GM12872 (cell line): ENCODE results near the gene ERO1B.

Experiments used
- CTCF ChIP-seq: IDR thresholded peaks from 3 replicates; pipeline ENCODE4 v1.5.1; 2011; ENCODE audit warnings: low read depth, mild to moderate bottlenecking, low read length, moderate library complexity; ENCODE audit not compliant: insufficient read depth

The ERO1B gene, protein sequence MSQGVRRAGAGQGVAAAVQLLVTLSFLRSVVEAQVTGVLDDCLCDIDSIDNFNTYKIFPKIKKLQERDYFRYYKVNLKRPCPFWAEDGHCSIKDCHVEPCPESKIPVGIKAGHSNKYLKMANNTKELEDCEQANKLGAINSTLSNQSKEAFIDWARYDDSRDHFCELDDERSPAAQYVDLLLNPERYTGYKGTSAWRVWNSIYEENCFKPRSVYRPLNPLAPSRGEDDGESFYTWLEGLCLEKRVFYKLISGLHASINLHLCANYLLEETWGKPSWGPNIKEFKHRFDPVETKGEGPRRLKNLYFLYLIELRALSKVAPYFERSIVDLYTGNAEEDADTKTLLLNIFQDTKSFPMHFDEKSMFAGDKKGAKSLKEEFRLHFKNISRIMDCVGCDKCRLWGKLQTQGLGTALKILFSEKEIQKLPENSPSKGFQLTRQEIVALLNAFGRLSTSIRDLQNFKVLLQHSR

GRCh38 chr1:236281654-236282424 is at the start of gene ERO1B:
ERO1B (minus strand) TSS chr1:236281958; CDS start chr1:236281783, 175 bp downstream.
- no peak for TF ChIP-seq CTCF

DNA sequence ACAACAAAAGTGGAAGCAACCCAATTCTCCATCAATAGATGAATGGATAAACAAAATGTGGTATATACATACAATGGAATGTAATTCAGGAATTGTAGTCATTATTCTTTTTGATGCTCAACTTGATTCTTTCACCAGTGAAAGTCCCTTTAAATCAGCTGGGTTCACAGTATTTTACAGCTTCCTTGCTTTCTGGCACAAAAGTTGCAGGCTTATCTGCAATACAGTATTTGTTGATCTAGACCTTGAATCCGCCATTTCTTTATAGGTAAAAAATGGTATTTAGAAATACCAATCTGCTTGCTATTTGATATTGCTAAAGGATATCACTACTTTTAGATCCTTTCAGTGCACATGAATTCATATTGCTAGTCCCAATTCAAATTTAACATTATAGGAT is 44.7 kb upstream of the ERO1B start:
- TF ChIP-seq CTCF: no peak

DNA sequence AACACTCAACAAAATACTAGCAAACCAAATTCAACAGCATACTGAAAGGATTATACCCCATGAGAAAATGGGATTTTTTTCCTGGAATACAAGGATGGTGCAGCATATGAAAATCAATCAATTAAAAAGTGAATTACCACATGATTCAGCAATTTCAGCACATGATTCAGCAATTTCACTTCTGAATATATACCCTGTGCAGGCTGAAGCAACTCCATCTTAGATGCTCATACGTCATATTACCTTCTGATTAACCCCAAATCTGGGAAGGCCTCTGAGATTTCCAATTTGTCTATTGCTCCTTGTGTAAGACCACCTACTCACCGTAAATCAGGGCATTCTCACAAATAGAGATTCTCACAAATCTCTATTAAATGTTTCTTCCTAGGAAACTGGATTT is 43.8 kb upstream of the ERO1B start:
- no peak for TF ChIP-seq CTCF

- no peak for TF ChIP-seq CTCF
Measured at GRCh38 chr1:236323819-236324411, 42.2 kb upstream of the ERO1B start.

DNA sequence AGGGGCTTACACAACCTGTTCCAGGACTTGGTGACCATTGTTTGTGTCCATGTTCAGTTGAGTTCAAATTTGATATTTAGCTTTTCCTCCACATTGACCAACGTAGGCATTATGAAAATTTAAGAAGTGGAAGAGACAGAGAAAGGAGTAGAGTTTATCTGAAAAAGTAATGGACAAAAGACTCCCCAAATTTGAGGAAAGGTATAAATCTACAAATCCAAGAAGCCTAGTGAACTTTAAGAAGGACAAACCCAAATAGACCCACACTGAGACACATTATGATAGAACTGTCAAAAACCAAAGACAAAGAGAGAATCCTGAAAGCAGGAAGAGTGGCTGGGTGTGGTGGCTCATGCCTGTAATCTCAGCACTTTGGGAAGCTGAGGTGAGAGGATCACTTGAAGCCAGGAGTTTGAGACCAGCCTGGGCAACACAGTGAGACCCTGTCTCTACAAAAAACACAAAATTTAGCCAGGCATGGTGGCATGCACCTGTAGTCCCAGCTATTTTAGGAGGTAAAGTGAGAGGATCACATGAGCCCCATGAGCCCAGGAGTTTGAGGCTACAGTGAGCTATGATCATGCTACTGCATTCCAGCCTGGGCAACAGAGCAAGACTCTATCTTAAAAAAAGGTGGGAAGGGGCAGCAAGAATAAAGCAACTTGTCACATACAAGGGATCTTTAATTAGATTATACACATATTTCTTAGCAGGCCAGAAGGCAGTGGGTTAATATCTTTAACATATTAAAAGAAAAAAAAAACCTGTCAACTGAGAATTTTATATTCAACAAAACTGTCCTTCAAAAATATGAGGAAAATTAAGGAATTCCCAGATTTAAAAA is 41.0 kb upstream of the ERO1B start:
- no peak for TF ChIP-seq CTCF

DNA sequence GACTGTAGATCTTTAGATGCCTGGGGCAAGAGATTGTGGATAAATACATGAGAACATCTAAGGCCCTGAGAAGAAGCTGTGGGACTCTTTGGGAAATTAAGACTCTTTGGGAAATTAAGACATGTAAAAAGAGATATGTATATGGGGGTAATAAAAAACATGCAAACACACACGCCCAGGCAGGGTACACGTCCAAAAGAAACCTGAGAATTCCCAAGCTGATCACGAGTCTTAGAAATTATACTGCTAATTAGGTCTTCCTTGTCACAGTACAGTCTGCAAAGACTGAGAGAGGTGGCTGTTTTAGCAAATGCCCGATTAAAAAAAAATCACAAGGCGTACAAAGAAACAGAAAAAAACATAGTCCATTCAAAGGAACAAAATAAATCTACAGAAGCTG is 39.3 kb upstream of the ERO1B start:
- no peak for TF ChIP-seq CTCF
